Measurements from ENCODE around the gene CAV2. TPM values are rescaled to one million over a fixed set of nuclear protein-coding genes. Genes with fewer than 3 reads are reported as not detected.

Gene CAV2
- total and polyA plus RNA-seq, 2 of the 8 experiments (the other 6 are each of a cell fraction or from before 2014, with no cell fraction given): 2.8 to 4.7 TPM

DNA sequence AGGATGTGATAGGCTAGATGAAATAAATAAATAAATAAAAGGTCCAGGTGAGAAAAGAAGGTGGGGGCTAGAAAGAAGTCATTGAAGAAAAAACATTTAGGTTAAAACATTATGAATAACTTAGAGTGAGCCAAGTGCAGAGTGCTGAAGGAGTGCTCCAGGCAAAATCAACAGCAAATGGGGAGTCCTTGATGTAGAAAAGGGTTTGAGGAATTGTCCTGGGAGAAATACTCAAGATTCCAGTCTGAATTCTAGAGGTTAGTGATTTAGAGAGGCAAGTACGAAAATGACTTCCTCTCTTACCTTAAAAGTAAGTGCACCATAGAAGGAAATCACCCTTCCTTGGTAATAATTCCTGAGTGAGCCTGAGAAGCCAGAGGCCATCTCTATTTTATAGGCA is 44.9 kb downstream of the CAV2 start (continued):
- TF ChIP-seq, protein P1, sequence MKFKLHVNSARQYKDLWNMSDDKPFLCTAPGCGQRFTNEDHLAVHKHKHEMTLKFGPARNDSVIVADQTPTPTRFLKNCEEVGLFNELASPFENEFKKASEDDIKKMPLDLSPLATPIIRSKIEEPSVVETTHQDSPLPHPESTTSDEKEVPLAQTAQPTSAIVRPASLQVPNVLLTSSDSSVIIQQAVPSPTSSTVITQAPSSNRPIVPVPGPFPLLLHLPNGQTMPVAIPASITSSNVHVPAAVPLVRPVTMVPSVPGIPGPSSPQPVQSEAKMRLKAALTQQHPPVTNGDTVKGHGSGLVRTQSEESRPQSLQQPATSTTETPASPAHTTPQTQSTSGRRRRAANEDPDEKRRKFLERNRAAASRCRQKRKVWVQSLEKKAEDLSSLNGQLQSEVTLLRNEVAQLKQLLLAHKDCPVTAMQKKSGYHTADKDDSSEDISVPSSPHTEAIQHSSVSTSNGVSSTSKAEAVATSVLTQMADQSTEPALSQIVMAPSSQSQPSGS (IDR thresholded peaks at IDR 0.05; ENCODE audit: low read length): no peak
- TF ChIP-seq EP300 (IDR thresholded peaks at IDR 0.05; ENCODE audit: borderline replicate concordance in 1 of 2, low read depth in 2 of 2, low read length in 2 of 2): no peak
- TF ChIP-seq, protein P2, sequence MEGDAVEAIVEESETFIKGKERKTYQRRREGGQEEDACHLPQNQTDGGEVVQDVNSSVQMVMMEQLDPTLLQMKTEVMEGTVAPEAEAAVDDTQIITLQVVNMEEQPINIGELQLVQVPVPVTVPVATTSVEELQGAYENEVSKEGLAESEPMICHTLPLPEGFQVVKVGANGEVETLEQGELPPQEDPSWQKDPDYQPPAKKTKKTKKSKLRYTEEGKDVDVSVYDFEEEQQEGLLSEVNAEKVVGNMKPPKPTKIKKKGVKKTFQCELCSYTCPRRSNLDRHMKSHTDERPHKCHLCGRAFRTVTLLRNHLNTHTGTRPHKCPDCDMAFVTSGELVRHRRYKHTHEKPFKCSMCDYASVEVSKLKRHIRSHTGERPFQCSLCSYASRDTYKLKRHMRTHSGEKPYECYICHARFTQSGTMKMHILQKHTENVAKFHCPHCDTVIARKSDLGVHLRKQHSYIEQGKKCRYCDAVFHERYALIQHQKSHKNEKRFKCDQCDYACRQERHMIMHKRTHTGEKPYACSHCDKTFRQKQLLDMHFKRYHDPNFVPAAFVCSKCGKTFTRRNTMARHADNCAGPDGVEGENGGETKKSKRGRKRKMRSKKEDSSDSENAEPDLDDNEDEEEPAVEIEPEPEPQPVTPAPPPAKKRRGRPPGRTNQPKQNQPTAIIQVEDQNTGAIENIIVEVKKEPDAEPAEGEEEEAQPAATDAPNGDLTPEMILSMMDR (IDR thresholded peaks at IDR 0.05; ENCODE audit: control extremely low read depth in 1 of 3, insufficient read depth in 1 of 3, low read depth in 1 of 3, low read length in 3 of 3): no peak
- TF ChIP-seq, protein P3, sequence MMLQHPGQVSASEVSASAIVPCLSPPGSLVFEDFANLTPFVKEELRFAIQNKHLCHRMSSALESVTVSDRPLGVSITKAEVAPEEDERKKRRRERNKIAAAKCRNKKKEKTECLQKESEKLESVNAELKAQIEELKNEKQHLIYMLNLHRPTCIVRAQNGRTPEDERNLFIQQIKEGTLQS (IDR thresholded peaks at IDR 0.05; ENCODE audit: insufficient read depth, low read depth, low read length): no peak
